CD4-positive, alpha-beta T cell treated with Interferon gamma for 1 hour (primary cell): ENCODE data around the gene ANXA10.
"Not testable (repeated sequence)": the region's sequence is repeated elsewhere in the genome, so short reads cannot be mapped to it uniquely, and the experiment has no call there.

ENCODE experiments used
- DNase-seq: peaks from one replicate; pipeline ENCODE4 v3.0.0-alpha.2; 2020

The ANXA10 gene

DNA sequence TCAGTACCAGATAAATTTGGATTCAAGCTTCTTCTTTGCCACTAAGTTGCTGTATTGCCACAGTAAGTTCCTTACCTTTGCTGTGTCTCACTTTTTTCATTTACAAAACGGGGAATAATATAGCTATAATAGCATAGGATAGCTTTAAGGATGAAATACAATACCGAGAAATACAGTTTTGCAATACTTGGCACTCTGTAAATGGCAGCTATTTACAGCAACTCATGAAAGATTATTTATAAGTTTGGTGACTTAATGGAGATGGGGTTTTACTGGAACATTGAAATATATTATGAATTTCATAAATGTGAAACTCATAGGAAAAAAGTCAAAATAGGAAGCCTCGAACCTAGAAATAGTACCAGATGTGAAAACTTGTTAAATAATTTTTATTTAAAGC lies 27.6 kb downstream of the ANXA10 start:
- no peak for DNase-seq

DNA sequence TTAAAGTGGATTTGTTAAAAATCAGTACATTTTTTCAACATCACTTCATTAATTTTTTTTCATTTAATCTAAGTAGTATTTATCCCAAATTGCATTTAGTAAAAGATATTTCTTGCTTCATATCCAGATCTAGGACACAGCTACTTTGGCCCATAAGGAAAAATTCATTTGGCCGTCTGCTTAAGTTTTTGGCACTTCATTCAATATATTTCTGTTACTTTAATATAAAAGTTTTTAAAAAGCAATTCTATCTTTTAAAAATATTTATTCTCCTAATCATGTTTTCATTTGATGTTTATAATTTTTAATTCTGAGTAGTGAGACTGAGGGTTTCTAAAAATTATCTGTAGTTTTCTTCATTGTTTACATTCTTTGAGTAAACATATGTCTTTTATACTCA lies 28.5 kb downstream of the ANXA10 start:
- no peak for DNase-seq

DNA sequence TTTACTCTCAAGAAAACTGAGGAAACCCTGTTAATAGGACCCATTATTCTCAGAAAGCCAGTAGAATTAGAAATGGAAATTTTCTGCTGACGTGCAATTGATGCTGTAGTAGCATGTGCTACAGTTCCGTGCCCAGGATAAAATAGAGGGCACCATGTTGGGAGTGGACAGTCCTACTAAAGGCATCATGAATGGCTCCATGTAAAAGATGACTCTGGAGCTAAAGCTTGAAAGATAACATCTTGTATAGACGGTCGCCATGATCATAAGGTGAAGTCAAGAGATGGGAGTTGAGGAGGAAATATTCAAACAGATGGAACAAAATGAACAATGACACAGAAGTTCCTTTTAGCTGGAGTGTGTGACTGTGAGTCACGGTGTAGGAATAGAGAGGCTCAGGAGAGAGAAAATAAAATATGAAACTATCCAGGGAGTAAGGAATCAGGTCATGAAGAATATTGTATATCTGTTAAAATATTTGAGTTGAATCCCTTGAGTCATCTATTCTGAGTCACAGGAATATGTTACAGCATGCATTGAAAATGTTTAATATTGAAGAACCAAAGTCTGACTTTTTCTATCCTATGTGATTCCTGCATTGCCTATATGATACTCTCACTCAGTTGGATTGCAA lies 31.8 kb downstream of the ANXA10 start:
- DNase-seq = no peak

GRCh38 chr4:168126952-168127351 lies 34.6 kb downstream of the ANXA10 start:
- no peak for DNase-seq

- DNase-seq = no peak
Observed at GRCh38 chr4:168128601-168129000, 36.3 kb downstream of the ANXA10 start.

DNA sequence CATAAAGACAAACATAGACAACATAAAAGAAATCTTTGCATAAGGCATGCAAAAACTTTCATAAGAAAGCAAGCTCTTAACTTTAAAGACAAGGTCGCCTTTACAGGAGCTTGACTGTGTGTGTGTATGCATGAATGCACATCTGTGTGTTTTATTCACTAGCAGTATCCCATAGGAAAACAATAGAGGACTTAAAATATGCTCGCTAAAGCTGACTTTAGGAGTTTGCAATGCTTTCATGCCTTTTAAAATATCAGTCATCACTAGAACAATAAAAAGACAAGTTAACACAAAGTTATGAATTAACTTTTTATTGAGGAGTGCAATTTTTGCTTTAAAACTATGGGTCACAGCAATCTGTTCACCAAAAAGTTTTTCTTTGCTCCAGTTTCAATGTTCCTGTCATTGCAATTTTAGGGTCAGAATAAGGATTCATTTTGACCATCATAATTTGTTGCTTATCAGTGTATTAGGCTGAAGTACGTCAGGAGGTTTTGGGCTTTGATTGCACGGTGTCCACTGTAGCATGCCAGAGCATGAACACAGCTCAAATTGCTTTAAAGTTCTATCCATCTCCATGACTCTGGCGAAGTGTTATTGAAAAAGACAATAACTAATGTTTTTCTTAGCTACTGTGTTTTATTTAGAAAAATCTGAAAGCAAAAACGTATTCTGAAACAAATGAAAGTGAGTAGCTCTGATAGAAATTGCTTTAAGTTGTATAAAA lies 36.9 kb downstream of the ANXA10 start:
- no peak for DNase-seq

DNA sequence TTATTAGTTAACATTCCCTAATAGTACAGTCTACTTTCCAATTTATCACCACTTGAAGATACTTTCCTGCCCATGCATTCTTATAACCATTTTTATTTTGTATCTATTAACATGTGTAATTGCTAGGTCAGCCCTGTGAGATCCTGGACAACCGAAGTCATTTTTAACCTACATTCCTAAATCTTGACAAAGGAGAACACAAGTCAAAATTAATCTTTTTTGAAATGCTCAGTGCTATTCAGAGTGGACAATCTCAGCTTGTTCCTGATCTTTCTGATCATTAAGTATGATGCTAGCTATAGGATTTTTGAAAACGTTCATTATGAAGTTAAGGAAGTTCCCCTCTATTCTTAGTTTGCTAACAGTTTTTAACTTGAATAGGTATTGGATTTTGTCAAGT lies 37.5 kb downstream of the ANXA10 start:
- no peak for DNase-seq

DNA sequence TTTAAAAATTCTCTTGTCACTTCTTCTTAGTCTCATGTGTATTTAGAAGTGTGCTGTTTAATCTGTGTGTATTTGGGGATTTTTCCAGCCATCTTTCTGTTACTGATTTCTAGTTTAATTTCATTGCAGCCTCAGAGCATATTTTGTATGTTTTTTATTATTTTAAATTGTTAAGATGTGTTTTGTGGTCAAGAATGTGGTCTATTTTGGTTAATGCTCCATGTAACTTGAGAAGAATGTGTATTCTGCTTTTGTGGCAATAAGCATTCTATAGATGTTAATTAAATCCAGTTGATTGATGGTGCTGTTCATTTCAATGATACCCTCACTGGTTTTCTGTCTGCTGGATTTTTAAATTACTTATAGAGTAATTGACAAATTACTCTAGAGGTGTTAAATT lies 38.9 kb downstream of the ANXA10 start:
- DNase-seq = no peak

DNA sequence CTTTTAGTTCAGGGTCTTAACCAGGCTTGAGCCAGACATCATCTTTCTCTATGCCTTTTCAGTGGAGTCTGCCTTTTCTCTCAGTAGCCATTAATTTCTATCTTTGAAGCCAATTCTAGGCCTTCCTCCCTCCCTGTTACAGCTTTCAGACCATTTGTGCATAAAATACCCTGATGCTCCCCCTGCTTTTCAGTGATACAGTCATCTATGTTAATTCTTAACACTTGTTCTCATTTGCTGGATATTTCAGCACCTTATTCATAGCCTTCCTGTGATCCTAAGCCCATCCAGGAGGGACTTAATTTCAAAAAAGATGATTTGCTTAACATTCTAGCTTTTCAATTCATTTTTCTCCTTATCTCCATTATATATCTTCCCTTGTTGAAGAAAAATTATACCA lies 42.3 kb downstream of the ANXA10 start:
- no peak for DNase-seq

DNA sequence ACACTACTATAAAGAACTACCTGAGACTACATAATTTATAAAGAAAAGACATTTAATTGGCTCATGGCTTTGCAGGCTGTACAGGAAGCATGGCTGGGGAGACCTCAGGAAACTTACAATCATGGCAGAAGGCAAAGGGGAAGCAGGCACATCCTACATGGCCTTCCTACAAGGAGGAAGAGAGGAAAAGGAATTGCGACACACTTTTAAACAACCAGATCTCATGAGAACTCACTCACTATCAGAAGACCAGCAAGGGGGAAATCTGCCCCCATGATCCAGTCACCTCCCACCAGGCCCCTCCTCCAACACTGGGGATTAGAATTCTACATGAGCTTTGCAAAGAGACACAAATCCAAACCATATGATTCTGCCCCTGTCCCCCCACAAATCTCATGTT lies 43.5 kb downstream of the ANXA10 start:
- not testable (repeated sequence) for DNase-seq

DNA sequence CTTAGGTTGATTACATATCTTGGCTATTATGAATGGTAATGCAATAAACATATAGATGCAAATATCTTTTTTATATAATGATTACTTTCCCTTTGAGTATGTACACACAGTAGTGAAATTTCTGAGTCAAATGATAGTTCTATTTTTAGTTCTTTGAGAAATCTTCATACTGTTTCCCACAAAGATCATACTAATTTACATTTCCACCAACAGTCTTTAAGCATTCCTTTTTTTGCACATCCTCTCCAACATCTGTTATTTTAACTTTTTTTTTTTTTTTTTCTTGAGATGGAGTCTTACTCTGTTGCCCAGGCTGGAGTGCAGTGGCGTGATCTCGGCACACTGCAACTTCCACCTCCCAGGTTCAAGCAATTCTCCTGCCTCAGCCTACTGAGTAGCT lies 45.4 kb downstream of the ANXA10 start:
- DNase-seq = not testable (repeated sequence)

DNA sequence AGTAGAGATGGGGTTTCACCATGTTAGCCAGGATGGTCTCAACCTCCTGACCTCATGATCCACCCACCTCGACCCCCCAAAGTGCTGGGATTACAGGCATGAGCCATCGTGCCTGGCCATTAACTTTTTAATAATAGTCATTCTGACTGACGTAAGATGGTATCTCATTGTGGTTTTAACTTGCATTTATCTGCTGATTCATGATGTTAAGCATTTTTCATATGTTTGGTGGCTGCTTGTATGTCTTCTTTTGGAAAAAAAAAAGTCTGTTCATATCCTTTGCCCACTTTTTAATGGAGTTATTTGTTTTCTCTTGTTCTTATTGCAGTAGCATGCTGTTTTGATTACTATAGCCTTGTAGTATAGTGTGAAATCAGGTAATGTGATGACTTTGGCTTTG lies 45.8 kb downstream of the ANXA10 start:
- DNase-seq = no peak

- no peak for DNase-seq
Observed at GRCh38 chr4:168139336-168139735, 47.0 kb downstream of the ANXA10 start.

- no peak for DNase-seq
Observed at GRCh38 chr4:168141733-168142132, 49.4 kb downstream of the ANXA10 start.

DNA sequence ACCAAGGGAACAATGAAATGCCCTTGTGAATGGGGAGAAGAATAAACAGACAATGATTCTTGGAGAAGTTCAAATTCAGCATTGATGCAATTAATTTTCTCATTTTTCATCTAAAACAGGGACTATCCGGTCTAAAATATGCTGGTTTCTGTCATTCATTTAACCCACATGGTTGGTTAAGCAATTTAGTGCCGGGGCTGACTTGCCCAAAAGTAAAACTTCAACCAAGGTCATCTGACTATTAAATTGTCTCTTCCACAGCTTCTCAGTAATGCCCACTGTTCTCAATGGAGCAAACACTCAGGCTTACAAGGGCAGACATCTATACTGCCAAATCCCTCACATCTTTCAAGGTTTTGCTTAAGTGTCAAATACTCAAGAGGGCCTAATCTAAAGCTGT lies 51.3 kb downstream of the ANXA10 start:
- no peak for DNase-seq

- DNase-seq = no peak
Observed at GRCh38 chr4:168150420-168151050, 58.2 kb downstream of the ANXA10 start.

- DNase-seq = no peak
Observed at GRCh38 chr4:168151327-168151726, 59.0 kb downstream of the ANXA10 start.

- no peak for DNase-seq
Observed at GRCh38 chr4:168152837-168153500, 60.6 kb downstream of the ANXA10 start.

DNA sequence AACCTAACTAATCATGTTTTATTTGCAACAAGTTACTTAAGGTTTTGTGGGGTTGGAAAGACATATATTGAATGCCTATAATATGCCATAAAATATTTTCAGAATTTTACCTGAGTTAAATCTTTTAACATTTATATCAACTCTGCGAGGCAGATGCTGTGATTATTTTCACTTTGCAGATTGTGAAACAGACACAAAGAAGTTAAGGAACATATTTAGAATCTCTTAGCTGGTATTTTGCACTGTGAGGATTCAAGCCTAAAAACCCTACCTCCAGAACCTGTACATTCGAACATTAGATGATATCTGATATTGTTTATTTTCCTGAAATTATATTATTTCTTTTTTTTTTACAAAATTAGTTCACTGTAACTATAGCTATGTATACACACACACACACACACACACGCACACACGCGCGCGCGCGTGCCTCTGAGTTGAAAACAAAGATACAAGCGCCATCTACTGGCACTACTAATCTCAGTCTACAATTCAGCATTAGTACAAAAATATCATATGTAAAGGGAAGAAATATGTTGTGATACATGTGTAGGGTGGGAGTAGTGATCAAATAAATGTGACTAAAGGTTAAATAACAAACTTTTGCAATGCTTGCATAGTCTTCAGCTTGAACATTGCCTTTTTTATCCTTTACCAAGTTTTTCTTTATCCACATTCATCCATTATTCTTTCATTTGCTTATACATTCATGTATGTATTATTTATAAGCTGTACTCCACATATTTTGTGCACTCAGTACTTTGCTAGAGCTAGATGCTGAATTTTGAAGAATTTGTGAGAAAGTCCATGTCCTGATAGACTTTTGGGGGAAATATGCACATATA lies 61.5 kb downstream of the ANXA10 start:
- DNase-seq = peak; percentile 36

DNA sequence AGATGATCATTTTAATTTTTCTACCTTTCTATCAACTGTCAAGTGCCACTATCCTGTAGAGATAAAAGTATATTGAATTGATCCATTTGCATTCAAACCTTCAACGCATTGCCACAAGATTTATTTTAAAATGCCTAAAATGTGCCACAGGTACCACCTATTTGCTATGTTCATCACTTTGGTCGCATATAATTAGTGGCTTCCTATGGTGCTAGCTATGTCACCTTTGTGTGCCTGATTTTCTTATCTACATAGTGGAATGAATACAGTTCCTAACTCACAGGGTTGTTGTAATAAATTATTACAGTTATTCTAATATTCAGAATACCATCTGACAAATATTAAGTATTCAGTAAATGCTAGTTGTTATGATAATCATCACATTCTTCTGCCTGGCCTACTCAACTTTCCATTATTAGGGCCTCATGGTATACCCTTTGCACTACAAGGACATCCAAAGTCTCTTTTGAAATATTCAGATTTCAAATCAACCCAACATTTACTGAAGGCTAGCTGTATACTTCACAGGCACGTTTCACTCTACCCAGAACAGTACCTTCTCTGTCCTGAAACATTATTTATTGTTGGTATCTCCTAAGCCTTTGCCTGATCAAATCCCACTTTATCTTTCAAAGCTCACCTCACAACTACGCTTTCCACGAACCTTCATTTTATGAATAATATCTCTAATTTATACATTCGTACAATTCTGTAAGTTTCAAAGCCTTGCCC lies 62.4 kb downstream of the ANXA10 start:
- DNase-seq = no peak

DNA sequence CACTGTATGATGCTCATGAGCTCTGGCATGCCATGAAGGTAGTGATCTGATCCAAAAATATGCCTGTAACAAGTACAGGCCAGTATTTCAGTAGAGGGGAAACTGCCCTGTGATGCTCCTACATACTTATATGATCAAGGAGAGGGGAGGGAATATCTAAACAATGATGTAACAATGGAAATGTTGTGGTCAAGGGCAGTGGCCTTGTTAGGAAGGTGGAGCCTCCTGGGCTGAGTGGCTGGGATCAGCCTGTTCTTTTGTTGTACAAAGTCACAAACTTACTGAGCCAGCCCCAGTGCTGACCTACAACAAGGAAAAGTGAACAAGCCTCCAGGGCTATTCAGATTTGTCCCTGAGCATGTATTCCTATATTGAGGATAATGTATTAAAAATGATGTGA lies 70.3 kb downstream of the ANXA10 start:
- DNase-seq = no peak

GRCh38 chr4:168163106-168163505 lies 70.8 kb downstream of the ANXA10 start:
- no peak for DNase-seq
